Immature natural killer cell (primary cell): ENCODE measurements around the gene SFXN4. TPM values are rescaled to one million over a fixed set of nuclear protein-coding genes. Genes with fewer than 3 reads are reported as not detected.
"Not testable (repeated sequence)": the region's sequence is repeated elsewhere in the genome, so short reads cannot be mapped to it uniquely, and the experiment has no call there.

Experiments
- DNase-seq, 3 donors: peaks; one replicate each; pipeline ENCODE4 v3.0.0; 2022; ENCODE audit warnings: mixed read lengths in 1 of 3
- H3K27ac Mint-ChIP-seq, 6 donors: one replicate each; pipeline ENCODE4 v1.8.0; 2020; ENCODE audit warnings: mixed read lengths in 6 of 6, mild to moderate bottlenecking in 5 of 6, inconsistent platforms in 4 of 6, moderate library complexity in 3 of 6
- H3K27me3 Mint-ChIP-seq, 3 donors: one replicate each; pipeline ENCODE4 v1.8.0; 2020 to 2021; ENCODE audit warnings: low read depth in 3 of 3, mild to moderate bottlenecking in 3 of 3, mixed read lengths in 3 of 3, moderate library complexity in 3 of 3, inconsistent platforms in 1 of 3
- H3K36me3 Mint-ChIP-seq, 3 donors: one replicate each; pipeline ENCODE4 v1.8.0; 2020; ENCODE audit warnings: mixed read lengths in 3 of 3, inconsistent platforms in 2 of 3, mild to moderate bottlenecking in 2 of 3
- H3K4me1 Mint-ChIP-seq, 2 donors: one replicate each; pipeline ENCODE4 v1.8.0; 2020; ENCODE audit warnings: inconsistent platforms in 2 of 2, mild to moderate bottlenecking in 2 of 2, mixed read lengths in 2 of 2, moderate library complexity in 1 of 2
- H3K4me3 Mint-ChIP-seq, 5 donors: one replicate each; pipeline ENCODE4 v1.8.0; 2020; ENCODE audit warnings: mild to moderate bottlenecking in 5 of 5, mixed read lengths in 5 of 5, inconsistent platforms in 3 of 5, moderate library complexity in 3 of 5
- H3K9me3 Mint-ChIP-seq, 6 donors: one replicate each; pipeline ENCODE4 v1.8.0; 2020; ENCODE audit warnings: mild to moderate bottlenecking in 6 of 6, mixed read lengths in 6 of 6, inconsistent platforms in 4 of 6, moderate library complexity in 3 of 6
- polyA plus RNA-seq, 3 donors: library from polyadenylated mRNA; unstranded; fragments of 300-500 nt; fragmentation: Illumina TruSeq; gene quantifications; one replicate each; pipeline ENCODE4 v1.2.3, GENCODE V29; 2021

The SFXN4 gene
- polyA plus RNA-seq, 3 donors from 2014 or later, result 11.6 to 15.7 (median 12.6) TPM

DNA sequence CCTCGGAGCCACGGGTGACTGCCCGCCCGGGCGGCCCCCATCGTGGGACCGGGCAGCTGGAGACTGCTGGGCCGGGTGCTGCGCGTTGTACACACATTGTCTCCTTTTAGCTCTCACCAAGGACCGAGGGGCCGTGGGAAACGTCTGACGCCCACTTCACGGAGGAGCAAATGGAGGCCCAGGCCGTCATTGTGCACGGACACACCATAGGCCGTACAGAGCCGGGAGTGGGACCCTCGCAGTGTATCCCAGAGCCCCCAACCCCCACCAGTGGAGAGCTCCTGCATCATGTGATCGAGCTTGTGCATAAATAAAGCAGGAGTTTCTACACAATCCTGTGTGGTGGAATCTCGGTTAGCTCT, 60.9 kb downstream of the SFXN4 start:
- Mint-ChIP-seq H3K9me3 (no peaks in the 10 kb centered on the region), H3K36me3 (peaks cover 0 to 6% (median 4%) of the 10 kb centered on the region in 3 donors), H3K4me1 (peaks cover 24 to 31% of the 10 kb centered on the region in 2 donors), H3K4me3 (peak overlapping the region; percentile 64 to 83 (median 75)), H3K27me3 (peaks cover 0 to 4% (median 3%) of the 10 kb centered on the region in 3 donors), H3K27ac (peak overlapping the region in 4 of 6 donors; percentile 16 to 78 (median 76))
- no peak for DNase-seq

DNA sequence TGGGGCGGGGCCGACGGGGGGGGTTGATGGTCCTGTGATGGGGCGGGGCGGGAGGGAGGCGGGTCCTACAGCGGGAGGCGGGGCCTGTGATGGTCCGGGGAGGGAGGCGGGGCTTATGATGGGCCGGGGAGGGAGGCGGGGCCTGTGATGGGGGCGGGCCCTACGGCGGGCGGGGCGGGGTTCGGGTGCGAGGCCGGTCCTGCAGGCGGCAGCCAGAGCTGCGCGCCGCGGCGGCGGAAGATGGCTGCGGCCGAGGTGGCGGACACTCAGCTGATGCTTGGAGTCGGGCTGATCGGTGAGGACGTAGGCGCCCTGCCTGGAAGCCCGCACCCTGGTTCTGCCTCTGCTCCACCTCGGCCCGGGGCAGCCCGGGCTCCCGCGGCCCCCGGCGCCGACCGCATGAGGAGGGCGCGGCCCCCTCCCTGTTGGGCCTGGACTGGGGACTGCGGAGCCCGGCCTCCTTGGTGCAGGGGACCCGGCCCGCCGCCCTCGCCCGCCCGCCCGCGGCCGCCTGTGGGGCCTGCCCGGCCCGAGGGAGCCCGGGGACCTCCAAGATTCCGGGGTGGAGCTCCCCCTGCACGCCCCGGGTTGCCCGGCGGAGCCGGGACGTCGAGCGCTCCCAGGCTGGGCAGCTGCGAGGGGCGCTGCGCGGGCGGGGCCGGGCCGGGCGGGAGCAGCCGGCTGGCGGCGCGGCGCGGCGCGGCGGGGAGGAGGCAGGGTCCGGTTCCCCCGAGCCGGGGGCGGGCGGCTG, 61.4 kb downstream of the SFXN4 start, which contains the start of gene DENND10:
TSS of gene DENND10 (plus strand) at position 211 of the 751 bp plus-strand sequence. CDS start at position 241, 30 bp downstream.
- Mint-ChIP-seq H3K36me3 (peaks cover 0 to 3% (median 1%) of the 10 kb centered on the region in 3 donors), H3K4me1 (peaks cover 24 to 31% of the 10 kb centered on the region in 2 donors)

DNA sequence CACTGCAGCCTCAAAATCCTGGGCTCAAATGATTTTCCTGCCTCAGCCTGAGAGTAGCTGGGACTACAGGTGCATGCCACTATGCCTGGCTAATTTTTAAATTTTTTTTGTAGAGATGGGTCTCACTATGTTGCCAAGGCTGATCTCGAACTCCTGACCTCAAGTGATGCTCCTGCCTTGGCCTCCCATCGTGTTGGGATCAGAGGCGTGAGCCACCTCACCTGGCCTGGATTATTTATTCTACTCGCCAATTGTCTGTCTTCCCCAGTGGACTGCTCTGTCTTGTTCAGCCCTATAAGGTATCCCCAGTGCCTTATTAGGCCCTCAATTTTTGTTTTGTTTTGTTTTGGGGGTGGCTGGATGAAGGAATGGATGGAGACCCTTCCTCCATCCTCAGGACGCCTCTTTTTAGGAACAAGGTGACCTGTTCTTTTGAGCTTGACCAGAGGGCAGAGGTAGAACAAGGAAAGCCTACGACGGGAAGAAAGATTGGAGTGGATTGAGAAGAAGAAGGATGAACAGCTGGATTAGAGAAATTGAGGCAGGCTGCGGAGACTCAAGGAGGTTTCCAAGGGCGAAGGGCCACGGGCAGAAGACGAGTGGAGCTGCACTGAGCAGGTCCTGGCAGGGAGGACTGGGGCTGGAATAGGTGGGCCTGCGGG, 62.1 kb downstream of the SFXN4 start:
- Mint-ChIP-seq H3K27ac (peak overlapping the region; percentile 31 to 91 (median 87)), H3K4me1 (peaks cover 24 to 31% of the 10 kb centered on the region in 2 donors), H3K9me3 (no peaks in the 10 kb centered on the region), H3K4me3 (peak overlapping the region; percentile 63 to 86 (median 82)), H3K27me3 (peaks cover 1 to 4% (median 3%) of the 10 kb centered on the region in 3 donors), H3K36me3 (peaks cover 0 to 2% (median 0%) of the 10 kb centered on the region in 3 donors)
- DNase-seq, result no peak

More for the DNA sequence above, 61.4 kb downstream of the SFXN4 start, which contains the start of gene DENND10:
- Mint-ChIP-seq H3K27me3 (peaks cover 1 to 4% (median 3%) of the 10 kb centered on the region in 3 donors), H3K4me3 (peak within 1 kb of the TSS; percentile 69 to 86 (median 83)), H3K27ac (peak within 1 kb of the TSS; percentile 31 to 91 (median 87)), H3K9me3 (no peaks in the 10 kb centered on the region)
- DNase-seq, result peak; percentile 80 to 83 (median 82)

DNA sequence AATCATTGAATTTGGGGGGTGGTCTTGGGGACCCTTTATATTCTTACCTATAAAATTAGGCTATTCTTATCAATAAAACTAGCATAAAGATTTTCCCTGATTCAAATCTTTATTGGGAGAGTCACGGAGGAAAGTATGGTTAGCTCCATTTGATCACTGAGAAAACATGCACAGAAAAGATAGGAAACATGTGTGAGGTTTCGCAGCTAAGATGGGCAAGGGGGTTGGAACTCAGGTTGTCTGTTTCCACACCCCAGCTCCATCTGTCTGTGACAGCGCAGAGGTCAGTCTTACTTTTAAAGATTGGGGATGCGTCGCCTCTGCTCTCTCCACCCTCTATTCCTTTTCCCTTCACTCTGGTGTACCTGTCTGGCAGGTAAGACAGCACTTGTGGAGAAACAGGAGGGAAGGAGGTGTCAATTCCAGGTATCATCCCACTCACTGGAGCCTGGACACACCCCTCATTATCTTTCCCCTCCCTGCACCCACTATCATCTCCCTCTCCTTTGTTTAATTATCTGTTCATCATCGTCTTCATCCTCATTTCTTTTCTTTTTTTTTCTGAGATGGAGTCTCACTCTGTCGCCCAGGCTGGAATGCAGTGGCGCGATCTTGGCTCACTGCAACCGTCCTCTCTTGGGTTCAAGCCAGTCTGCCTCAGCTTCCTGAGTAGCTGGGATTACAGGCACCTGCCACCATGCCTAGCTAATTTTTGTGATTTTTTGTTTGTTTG, 64.0 kb downstream of the SFXN4 start:
- no peak for DNase-seq
- Mint-ChIP-seq H3K4me1 (peaks cover 24 to 31% of the 10 kb centered on the region in 2 donors), H3K4me3 (no peak overlapping the region), H3K36me3 (no peaks in the 10 kb centered on the region), H3K27ac (peak overlapping the region; percentile 55 to 84 (median 68)), H3K27me3 (peaks cover 1 to 4% (median 3%) of the 10 kb centered on the region in 3 donors), H3K9me3 (no peaks in the 10 kb centered on the region)

DNA sequence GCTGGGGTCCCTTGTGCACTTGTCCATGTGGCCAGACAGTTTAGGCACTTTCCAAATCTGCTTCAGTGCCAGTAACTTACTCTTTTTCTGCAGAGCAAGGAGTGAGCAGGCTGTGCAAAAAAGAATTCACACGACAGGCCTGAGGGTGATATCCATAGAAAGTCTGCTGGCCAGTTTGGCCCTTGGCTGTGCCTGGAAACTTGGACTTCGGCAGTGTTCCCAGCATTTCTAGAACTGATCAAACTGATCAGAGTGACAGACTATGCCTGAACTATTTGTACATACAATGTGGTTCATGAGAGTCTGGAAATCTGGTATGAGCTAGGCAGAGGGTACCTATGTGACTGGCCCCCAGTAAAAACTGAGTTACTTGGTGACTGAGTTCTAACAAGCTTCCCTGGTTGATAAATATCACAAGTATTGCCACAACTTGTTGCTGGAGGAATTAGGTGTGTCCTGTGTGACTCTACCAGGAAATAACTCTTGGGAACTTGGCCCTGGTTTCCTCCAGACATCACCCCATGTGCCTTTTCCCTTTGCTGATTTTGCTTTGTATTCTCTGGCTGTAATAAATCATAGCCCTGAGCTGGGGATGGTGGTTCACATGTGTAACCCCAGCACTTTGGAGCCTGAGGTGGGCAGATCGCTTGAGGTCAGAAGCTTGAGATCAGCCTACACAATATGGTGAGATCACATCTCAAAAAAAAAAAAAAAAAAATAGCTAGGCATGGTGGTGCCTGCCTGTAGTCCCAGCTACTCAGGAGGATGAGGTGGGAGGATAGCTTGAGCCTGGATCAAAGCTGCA, 64.9 kb downstream of the SFXN4 start:
- Mint-ChIP-seq H3K4me3 (peak overlapping the region in 2 of 5 donors; percentile 14 to 67), H3K9me3 (no peaks in the 10 kb centered on the region), H3K36me3 (no peaks in the 10 kb centered on the region), H3K27me3 (peaks cover 1 to 4% (median 3%) of the 10 kb centered on the region in 3 donors), H3K27ac (peak overlapping the region; percentile 53 to 90 (median 78)), H3K4me1 (peaks cover 26 to 36% of the 10 kb centered on the region in 2 donors)
- DNase-seq, result no peak

DNA sequence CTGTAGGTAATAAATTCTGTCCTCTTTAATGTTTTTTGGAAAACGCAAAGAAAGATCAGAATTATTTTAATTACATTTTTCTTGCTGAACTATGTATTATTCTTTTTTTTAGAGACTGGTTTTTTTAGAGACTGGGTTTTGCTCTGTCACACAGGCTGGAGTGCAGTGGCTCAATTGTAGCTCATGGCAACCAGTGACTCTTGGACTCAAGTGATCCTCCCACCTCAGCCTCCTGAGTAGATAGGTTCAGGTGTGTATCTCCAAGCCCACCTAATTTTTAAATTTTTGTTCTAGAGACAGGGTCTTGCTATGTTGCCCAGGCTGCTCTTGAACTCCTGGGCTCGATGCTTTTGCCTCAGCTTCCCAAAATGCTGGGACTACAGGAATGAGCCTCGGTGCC, 66.9 kb downstream of the SFXN4 start:
- H3K9me3 Mint-ChIP-seq, result no peaks in the 10 kb centered on the region
- DNase-seq, result no peak
- H3K36me3 Mint-ChIP-seq, result no peaks in the 10 kb centered on the region
- H3K27me3 Mint-ChIP-seq, result peaks cover 1 to 2% (median 1%) of the 10 kb centered on the region in 3 donors
- no peak overlapping the region for H3K27ac Mint-ChIP-seq
- H3K4me3 Mint-ChIP-seq, result no peak overlapping the region
- peaks cover 19 to 29% of the 10 kb centered on the region in 2 donors for H3K4me1 Mint-ChIP-seq

DNA sequence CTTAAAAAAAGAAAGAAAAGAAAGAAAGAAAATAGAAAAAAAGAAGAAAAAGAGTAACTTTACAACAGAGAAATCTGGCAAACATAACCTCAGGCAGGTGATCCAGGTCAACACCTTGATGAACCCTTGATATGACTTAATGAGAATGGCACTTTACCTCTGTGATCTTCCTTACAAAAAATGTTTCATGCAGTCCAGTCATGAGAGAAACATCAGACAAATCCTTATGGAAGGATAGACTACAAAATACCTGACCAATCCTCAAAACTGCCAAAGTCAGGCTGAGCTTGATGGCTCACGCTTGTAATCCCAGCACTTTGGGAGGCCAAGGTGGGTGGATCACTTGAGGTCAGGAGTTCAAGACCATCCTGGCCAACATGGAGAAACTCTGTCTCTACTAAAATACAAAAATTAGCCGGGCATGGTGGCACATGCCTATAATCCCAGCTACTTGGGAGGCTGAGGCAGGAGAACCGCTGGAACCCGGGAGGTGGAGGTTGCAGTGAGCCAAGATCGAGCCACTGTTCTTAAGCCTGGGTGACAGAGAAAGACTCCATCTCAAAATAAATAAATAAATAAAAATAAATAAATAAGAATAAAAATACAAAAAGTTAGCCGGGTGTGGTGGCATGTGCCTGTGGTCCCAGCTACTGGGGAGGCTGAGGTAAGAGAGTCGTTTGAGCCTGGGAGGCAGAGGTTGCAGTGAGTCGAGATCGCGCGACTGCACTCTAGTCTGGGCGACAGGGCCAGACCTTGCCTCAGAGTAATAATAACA, 68.7 kb downstream of the SFXN4 start:
- H3K4me3 Mint-ChIP-seq, H3K9me3 Mint-ChIP-seq, H3K36me3 Mint-ChIP-seq, H3K27ac Mint-ChIP-seq, DNase-seq, H3K27me3 Mint-ChIP-seq: not testable (repeated sequence)
- peaks cover 28 to 40% of the 10 kb centered on the region in 2 donors for H3K4me1 Mint-ChIP-seq

DNA sequence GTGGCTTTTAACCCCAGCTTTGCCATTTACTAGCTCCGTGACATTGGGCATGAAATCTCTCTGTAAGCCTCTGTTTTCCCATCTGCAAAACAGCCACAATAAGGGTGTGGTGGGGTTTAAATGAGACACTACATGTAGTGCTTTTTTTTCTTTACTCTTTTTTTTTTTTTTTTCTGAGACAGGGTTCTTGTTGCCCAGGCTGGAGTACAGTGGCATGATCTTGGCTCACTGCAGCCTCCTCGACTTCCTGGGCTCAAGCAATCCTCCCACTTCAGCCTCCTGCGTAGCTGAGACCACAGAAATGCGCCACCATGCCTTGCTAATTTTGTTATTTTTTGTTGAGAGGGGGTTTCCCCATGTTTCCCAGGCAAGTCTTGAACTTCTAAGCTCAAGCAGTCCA, 69.9 kb downstream of the SFXN4 start:
- Mint-ChIP-seq H3K27me3 (peaks cover 2 to 5% (median 3%) of the 10 kb centered on the region in 3 donors), H3K36me3 (no peaks in the 10 kb centered on the region), H3K4me3 (no peak overlapping the region), H3K27ac (peak overlapping the region in 3 of 6 donors; percentile 2 to 66 (median 60)), H3K4me1 (peaks cover 32 to 37% of the 10 kb centered on the region in 2 donors), H3K9me3 (no peaks in the 10 kb centered on the region)
- DNase-seq, result no peak

DNA sequence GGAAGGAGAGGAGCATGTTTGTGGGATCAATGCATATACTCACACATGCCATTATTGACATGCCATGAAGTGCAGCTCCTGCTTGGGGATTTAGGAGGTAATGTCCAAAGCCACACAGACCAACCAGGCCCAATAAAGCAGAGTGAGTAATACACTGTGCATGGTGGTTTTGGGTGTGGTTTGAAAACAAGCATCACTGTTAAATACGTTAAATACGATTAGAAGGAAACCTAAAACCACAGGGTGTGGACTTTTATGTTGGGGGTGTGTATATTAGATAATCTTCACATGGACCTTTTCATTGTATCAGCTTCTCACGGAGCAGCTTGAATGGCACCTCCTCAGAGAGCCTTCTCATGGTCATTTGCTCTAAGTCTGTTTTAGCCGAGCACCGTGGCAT, 74.5 kb downstream of the SFXN4 start:
- no peaks in the 10 kb centered on the region for H3K9me3 Mint-ChIP-seq
- H3K4me1 Mint-ChIP-seq, result peaks cover 46 to 47% of the 10 kb centered on the region in 2 donors
- peaks cover 2 to 5% (median 5%) of the 10 kb centered on the region in 3 donors for H3K27me3 Mint-ChIP-seq
- peaks cover 0 to 4% (median 0%) of the 10 kb centered on the region in 3 donors for H3K36me3 Mint-ChIP-seq
- peak; percentile 73 to 83 (median 79) for DNase-seq
- peak overlapping the region; percentile 95 to 99 (median 98) for H3K27ac Mint-ChIP-seq
- peak overlapping the region; percentile 77 to 92 (median 87) for H3K4me3 Mint-ChIP-seq

Other genes with a start within 250 kb of the SFXN4 start
- gene NANOS1, start 136.0 kb downstream of the SFXN4 start, polyA plus RNA-seq, result under 1 TPM in 2 of 3 donors, not detected in 1; 0.12 to 0.24 TPM
- gene EIF3A, start 84.9 kb downstream of the SFXN4 start, polyA plus RNA-seq, result 10 to 100 TPM; 19.9 to 61.2 (median 21.4) TPM
- gene DENND10, start 61.6 kb downstream of the SFXN4 start, polyA plus RNA-seq, result 10 to 100 TPM; 26.2 to 37.4 (median 36.9) TPM
- 10 to 100 TPM; 61.6 to 99.8 (median 76.5) TPM for gene PRDX3, start 13.1 kb upstream of the SFXN4 start, polyA plus RNA-seq
- 10 to 100 TPM in 1 of 3 donors, 1 to 10 TPM in 2; 2.1 to 12.4 (median 3.3) TPM for gene GRK5, start 41.9 kb upstream of the SFXN4 start, polyA plus RNA-seq